A204.1 (cell line): ENCODE results near the gene ZSCAN16.

Experiments used
- FAIRE-seq: peaks from 2 replicates; lab custom pipeline; 2012; peaks lifted over from hg19 to GRCh38; lab: Jason Lieb, UNC

The ZSCAN16 gene

DNA sequence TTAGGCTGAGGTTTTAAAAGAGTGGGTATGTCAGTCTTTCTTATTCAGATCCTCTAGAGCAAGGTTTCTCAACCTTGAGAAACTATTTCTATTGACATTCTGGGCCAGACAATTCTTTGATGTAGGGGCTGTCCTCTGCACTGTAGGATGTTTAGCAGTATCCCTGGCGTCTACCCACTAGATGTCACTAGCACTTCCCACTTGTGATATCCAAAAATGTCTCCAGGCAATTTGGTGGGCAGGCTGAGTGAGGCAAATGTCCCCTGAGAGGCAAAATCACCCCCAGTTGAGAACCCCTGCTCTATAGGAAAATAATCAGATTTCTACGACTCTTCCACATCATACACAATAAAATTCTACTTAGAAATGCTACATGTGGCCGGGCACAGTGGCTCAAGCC is 9.6 kb downstream of the ZSCAN16 start:
- no peak for FAIRE-seq

DNA sequence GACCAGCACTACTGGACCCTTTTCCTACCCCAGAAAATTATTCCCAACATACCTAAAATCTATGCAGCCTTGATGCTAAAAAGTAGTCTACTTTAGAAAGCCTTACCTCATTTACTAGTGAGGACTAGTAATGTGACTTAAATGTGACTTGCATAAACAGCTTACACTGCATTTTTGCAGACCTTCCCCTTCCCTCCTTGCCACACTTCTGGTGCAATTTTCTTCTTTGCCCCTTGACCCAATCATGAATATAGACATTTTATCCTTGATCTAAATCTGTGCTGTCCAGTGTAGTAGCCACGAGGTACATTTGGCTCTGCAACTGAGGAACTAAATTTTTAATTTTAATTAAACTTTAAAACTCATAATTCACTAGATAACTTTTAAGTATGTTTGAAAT is 10.3 kb downstream of the ZSCAN16 start:
- FAIRE-seq = no peak

DNA sequence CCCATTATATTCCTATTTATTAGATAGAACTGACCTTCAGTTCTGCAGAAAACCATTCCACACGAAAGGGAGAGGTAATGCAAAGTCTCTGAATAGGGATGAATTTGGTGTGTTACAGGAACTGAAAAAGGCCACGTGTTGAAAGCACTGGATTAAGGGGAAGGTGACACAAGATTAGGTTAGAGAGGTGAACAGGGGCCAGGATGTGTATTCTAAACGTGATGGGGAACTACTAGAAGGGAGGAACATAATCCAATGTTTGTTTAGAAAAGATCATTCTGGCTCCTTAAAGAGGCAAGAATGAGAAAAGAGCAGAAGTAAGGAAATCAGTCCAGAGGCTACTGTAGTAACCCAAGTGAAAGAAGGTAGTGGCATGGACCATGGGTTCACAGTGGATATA is 11.0 kb downstream of the ZSCAN16 start:
- no peak for FAIRE-seq

DNA sequence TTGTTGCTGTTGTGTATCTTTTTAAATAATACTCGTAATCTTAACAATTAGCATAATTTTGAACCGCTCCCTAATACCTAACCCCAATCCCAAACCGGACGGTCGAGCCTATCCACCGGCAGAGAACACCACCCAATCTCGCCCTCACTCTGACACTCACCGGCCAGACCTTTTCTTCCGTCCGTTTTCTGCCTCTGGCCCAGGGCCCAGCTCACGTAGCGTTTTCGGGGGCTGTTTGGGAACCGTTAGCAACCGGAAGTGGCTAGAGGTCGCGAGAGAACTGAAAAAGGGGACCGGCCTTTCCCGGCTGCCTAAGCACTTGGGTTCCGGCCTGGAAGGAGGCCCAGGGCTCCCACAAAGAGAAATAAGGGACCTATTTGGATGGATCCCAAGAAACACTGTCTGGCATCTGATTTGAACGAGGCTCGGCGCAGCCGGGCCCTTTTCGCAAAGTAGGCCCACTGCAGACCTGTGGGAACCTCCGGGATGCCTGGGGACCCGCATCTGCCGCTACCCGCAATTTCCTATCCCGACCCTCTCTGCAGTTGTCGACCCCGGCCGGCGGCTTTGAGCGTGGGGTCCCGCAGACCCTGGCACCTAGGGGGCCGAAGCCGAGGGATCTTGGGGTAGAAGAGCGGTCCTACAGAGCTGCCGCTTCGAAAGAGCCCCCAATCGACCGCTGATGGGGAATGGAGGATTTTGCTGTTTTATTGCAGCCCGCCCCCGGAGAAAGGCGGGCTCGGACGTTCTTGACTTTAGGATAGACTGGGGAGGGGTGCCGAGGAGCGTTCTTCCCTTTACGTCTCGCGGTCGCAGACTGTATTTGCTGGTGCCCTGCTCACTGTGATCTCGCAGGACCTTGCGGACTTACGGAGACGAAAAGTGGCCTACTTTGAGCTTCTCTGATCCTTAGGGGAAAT is 12.4 kb downstream of the ZSCAN16 start:
- peak; percentile 91 for FAIRE-seq

DNA sequence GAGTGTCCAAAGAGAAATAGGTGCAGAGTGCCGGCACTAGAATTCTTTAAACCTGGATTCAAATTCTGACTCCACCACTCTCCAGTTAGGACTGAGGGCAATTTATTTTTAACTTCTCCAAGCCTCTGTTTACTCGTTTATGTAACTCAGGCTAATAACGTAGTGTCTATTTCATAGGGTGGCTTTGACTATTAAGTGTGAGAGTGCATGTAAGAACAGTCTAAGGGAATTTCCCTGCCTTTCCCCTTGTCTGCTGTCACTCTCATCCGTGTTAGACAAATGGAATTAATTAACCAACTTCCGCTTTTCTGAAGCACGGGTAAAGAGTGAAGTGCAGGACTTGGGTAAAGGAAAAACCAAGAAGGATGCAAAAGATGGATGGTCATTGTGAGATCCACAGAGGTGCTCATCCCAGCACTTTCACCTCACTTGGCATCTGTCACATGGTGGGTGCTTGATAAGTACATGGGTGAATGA is 13.1 kb downstream of the ZSCAN16 start:
- no peak for FAIRE-seq

DNA sequence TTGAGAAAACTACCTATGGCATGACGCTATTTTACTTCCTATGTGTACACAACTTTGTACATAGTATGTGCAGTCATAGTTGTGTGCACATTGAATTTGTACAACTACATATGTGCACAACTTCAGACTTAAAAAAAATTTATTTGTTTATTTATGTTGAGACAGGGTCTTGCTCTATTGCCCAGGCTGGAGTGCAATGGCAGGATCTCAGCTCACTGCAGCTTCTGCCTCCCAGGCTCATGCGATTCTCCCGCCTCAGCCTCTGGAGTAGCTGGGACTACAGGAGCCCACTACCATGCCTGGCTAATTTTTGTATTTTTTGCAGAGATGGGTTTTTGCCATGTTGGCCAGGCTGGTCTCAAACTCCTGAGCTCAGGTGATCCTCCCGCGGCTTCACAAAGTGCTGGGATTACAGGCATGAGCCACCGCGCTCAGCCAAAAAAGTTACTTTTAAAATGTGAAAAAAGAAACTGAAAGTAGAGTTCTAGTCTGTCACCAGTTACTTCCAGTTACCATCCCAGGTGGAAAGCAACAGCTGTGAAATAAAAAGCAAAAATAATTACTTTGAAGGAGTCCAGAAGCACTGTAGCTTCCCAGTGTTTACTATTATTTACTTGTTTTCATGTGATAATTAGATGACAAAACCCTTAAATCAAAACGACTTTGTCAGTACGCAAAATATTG is 15.6 kb downstream of the ZSCAN16 start:
- no peak for FAIRE-seq

DNA sequence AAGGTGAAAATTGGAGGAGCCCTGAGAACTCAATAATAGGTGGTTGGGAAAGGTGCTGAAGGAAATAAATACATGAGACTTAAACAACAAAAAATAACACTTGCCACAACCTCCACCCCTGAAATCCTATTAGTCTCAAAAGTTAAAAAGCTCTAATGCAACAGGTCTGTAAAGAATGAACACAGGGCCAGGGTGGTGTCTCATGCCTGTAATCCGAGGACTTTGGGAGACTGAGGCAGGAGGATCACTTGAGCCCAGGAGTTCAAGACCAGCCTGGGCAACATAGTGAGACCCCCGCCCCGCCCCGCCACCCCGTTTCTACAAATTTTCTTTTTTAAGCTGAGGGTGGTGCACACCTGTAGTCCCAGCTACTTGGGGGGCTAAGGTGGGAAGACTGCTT is 16.2 kb downstream of the ZSCAN16 start:
- FAIRE-seq = no peak

DNA sequence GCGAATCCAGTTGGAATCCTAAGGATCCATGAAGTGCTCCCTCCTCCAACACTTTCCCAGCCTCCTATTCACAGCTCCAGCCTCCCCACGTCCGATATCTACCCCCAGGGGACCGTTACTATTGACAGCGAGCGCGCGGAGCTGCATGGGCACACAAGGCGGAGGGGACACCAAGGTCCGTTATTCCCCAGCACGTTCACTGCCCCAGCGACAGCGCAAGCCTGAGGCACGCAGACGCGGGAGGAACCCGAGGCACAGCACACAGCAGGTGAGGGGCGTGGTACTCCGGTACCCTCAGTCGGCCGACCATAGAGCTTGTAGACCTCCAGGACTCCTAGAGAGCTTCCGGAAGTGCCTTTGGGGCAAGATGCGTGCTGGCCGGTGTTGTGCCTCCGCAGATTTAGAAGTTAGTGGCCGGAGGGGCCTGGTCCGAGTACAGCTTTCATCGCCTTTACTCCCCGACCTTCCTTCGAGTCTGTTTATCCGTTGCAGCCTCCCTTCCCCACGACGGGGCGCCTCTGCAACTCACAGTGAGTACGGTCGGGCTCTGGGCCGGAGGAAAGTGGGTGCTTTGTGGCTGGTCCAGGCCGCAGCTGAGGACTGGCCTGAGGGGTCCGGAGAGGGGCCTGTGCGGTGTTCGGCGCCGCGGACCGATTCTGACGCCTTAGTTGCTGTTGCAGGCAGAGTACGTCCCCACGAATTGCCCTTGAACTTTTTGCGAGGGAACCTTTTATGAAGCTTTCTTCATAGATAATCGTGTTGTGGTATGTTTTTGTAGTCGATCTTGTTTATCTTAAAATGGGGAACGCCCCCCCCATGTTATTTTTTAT is 17.3 kb downstream of the ZSCAN16 start, which contains the start of gene ZKSCAN8:
Gene ZKSCAN8 (plus strand): TSS at position 384 of the 830 bp plus-strand sequence. CDS start 6,525 bp downstream, outside the sequence.
- peak; percentile 43 for FAIRE-seq

DNA sequence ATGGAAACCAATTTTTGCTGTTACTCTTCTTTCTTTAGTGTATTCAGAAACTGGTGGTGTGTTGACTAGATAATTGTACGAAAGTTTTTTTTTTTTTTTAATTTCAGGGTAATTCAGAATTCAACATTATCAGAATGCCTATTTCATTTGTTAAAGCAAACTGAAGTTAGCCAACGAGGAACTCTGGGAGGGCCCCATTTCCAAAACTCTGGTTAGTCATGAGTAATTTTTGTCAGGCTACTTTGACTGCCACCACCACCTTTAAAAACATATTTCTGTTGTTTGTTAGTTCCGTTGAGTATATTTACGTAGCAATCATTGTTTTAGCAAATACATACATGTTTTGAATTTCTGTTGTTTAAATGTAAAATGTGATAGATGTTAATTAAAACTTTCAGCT is 18.0 kb downstream of the ZSCAN16 start:
- FAIRE-seq = no peak

DNA sequence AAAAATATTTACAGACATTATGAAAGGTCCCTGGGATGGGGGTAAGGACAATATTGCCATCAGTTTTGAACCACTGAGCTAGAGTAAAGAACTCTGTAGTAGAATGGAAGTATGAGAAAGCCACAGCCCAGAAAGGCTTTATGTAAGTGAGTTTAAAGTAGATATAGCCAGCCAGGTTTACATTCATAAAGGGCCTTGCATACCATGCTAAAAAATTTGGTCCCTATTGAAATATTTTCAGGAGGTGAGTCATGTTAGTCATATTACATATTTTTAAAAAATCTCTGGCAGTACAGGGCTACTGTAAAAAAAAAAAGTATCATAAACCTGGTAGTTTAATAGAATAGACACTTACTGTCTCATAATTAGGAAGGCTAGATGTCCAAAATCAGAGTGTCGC is 20.8 kb downstream of the ZSCAN16 start:
- FAIRE-seq = no peak

DNA sequence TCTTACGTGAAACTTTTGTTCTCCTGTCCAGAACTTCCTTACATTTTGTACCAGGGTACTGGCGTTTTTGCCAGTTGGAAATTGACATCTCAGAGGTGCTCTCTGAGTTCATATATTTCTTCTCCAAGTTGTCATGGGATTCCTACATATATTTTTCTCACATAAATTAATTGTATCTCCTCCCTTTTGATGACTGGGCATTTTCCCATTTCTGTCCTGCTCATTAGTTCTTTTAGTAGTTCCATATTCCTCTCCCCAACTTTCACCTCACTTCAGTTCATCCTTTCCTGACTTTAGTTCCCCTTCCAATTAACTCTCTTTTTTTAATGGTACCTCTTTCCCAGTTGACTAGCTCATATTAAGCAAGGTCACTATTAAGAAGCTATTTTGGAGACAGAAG is 28.1 kb downstream of the ZSCAN16 start:
- FAIRE-seq = no peak

DNA sequence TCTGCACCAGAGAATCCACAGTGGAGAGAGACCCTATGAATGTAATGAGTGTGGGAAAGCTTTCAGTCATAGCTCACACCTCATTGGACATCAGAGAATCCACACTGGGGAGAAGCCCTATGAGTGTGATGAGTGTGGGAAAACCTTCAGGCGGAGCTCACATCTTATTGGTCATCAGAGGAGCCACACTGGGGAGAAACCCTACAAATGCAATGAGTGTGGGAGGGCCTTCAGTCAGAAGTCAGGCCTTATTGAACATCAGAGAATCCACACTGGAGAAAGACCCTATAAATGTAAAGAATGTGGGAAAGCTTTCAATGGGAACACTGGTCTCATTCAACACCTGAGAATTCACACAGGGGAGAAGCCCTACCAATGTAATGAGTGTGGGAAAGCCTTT is 29.1 kb downstream of the ZSCAN16 start:
- no peak for FAIRE-seq

DNA sequence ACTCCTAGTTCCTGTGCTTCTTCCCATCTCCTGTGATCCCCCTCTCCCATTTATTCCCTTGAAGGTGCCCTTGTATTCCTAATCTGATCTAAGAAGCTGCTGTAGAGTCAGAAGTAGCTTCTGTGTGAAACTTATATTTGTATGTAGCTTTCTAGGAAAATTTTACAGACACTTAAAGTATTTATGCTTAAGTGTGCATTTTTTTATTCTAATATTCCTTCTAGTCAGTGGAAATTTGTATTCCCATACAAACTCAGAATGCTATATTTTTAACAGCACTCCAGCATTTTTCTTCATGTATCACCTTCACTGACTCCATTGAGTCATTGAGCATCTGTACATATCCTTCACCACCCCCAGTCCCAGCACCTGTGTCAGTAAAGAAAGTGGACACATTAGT is 29.9 kb downstream of the ZSCAN16 start:
- no peak for FAIRE-seq

DNA sequence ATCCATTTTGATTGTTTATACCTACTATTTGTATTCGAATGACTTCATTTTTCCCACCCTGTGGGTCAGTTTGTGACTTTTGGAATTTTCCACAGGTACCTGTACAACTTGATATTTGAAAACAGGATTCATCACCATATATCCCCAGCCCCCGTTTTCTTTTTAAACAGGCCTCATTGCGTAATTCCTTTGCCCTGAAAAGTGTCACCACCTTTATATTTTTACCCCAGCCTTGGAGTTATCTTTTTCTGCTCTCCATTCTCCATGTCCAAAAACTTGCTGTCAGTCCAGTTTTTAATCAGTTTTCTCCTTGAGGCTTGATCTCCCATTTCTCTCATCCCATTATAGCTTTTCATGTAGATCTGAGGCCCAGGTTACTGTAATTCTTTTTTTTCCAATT is 33.9 kb downstream of the ZSCAN16 start:
- no peak for FAIRE-seq

DNA sequence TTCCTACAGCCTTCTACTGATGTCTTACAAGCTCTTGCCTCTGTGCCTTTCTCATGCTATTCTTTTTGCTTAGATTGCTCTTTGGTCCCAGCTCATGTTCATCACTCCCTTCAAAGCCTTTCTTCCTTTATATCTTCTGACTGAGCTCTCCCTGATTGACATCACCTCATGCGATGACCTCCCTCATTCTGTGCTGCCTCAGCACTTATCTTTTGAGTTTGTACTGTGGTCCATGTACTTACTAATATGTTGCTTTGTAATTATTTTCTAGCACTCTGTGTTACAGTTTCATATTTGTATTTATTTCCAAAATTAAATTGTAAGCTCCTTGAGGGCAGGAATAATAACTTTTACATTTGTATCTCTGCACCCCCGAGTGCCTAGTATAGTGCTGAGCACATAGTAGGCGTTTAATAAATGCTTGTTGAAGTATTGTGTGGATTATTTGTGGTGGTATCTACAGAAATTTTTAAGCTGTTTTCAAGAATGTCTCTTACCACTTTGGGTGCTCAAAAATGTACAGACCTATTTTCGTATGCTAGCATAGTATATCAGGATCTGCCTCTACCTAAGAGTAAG is 34.7 kb downstream of the ZSCAN16 start:
- FAIRE-seq = no peak

DNA sequence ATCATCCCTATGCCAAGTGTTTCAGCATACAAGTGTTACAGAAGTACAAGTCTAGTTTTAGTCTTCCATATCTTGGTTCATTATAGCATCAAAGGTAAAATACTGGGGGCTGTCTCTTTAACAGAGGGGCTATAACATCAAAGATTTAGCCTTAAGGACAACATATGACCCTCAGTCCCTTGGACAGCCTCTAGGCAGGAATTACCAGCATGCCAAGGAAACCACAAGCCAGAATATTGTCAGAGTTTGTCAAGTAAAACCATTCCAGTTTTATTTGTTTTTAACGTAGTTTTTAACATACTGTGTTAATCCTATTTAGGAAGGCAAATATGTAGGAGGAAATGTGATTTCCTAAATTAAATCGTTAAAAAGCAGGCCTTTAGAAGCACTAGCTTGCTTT is 35.8 kb downstream of the ZSCAN16 start:
- FAIRE-seq = no peak

DNA sequence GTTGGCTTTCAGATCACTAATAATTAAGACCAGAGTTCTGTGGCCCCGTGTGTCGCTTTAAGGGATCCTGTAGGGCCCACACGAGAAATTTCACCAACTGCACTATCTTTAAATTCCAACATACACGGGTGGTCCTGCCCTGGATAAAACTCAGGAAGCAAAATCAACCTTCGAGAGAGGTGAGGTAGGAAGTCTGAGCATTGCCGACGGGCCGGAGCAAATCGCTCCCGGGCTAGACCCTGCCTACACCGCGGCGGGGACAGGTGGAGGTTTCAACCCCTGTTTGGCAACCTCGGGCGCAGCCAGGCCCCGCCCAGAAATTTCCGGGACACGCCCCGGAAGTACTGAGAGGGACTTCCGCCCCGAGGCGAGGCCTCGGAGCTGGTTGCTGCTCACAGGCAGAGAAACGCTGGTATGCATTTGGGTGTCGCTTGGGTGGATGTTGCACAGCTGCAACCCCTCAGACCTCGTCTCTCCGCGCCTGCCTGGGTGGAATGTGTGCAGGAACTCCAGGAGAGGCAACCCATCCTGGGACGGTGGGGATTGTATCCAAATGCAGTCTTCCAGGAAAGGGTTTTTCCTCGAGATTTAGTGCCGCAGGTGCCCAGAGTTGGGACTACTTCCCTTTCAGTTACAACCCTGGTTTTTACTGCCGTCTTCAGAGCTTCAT is 37.1 kb downstream of the ZSCAN16 start:
- no peak for FAIRE-seq

DNA sequence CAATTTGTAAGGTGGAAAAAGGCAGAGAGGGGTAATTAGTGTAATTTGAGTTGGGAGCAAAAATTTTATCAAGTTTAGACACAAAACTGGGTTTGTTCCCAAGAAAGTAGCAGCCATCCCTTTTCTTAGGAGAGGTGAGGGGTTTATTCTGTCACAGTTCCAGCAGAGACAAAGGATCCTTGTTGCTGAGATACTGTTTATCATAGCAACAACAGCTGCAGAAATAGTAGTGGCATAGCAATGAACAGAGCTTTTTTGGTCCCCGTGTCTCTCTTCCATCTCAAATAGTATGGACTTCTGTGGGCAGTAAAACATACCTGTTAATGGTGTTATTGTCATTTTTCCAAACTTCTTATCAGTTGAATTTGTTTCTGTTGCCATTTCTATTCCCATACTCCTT is 41.2 kb downstream of the ZSCAN16 start:
- no peak for FAIRE-seq

DNA sequence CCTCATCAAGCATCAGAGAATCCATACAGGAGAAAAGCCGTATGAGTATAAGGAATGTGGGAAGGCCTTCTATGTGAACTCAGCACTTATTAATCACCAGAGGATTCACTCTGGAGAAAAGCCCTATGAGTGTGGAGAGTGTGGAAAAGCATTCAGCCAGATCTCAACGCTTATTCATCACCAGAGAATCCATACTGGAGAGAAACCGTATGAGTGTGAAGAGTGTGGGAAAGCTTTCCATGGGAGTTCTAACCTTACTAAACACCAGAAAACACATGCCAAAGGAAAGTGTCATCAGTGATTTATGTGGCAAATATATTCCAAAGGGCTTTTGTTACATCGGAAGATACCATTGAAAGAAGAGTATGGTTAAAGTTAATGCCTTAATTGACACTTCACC is 42.7 kb downstream of the ZSCAN16 start:
- no peak for FAIRE-seq

DNA sequence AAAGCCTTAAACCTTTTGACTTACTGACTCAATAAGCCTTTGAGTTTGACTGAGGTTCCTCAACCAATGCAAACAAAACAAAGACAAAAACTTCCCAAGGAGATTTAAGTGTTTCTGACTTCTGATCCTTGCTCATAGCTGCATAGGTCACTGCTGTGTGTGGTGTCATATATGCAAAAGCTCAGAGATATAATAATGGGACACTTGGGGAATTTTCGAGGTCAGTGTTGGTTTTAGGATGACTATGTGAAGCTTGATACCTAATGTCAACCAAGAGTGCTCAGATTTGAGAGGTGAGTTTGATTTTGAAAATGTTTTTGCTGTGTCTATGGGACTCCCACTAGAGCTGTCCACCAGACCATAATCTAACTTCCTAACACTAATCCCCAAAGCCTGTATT is 43.5 kb downstream of the ZSCAN16 start:
- FAIRE-seq = no peak

DNA sequence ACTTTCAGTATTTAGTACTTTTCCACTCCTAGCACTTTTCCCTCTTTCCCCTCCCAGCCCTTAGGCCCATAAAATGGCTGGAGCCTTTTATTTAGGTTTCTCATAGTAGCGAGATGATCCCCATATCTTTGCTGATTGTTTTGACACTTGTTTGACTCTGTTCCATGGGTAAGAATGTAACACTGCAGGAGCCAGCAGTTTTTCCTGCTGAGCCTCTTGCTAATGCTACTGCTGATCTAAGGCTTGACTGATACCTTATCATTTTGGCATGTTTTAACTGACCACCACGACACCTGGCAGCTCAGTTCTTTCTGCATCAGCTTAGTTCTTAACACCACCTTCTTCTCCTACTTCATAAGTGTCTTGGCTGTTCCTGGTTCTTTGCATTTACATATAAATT is 46.9 kb downstream of the ZSCAN16 start:
- FAIRE-seq = no peak

DNA sequence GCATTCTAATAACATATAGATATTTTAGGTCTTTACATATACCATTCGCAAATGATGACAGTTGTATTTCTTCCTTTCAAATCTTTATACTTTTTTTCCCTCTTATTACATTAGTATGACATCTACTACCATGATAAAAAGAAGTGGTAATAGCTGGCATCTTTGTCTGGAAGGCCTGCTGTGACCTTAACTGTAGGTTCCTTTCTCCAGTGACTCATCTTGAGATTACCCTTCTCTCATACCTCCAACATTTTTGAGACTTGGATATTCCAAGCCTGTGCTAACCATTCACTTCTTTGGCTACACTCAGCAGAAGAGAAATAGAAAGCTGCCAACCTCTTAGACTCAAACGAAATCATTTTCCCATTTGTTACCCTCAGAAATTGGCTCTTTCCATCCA is 47.6 kb downstream of the ZSCAN16 start:
- no peak for FAIRE-seq
